Measurements from ENCODE around the gene CACNA1A. TPM values are rescaled to one million over a fixed set of nuclear protein-coding genes. Genes with fewer than 3 reads are reported as not detected.

CACNA1A gene
- total and polyA plus RNA-seq, 2 of the 4 experiments (the other 2 are of a cell fraction): 5.9 to 15.0 TPM

GRCh38 chr19:13373599-13373998 is 132.7 kb downstream of the CACNA1A start:
- Histone ChIP-seq H3K9ac (ENCODE audit: low read depth, low read length) (no peak overlapping the region), H3K18ac (ENCODE audit: low read depth, low read length) (no peak overlapping the region), H3K4ac (ENCODE audit: low read depth, low read length) (no peak overlapping the region), H4K8ac (ENCODE audit: low read depth in 2 of 2, low read length in 2 of 2) (no peak overlapping the region), H3K9me1 (ENCODE audit: insufficient read depth, low read length) (no peaks in the 10 kb centered on the region; the same call in 1 of the 2 replicates), H3K4me3 (ENCODE audit: insufficient read depth, low read depth, low read length) (no peak overlapping the region), H2AK9ac (replicated peaks; ENCODE audit: low read depth, low read length, poor library complexity) (no peak overlapping the region), H3K23ac (ENCODE audit: low read depth, low read length) (no peak overlapping the region), H2BK20ac (ENCODE audit: low read depth, low read length) (no peak overlapping the region), H2AK5ac (ENCODE audit: low read depth, low read length) (no peak overlapping the region), H4K20me1 (ENCODE audit: insufficient read depth, low read length) (no peaks in the 10 kb centered on the region), H3K79me1 (ENCODE audit: low read depth in 1 of 2, low read length in 2 of 2) (no peaks in the 10 kb centered on the region), H3K4me1 (ENCODE audit: control insufficient read depth, insufficient read depth, low read length) (no peaks in the 10 kb centered on the region), H3K27ac (ENCODE audit: insufficient read depth, low read length) (no peak overlapping the region), H3K36me3 (ENCODE audit: control insufficient read depth, insufficient read depth, low read length) (no peaks in the 10 kb centered on the region; the same call in 1 of the 2 replicates), H2AFZ (replicated peaks; ENCODE audit: low read length, poor library complexity) (no peak overlapping the region), H2BK15ac (ENCODE audit: low read depth, low read length) (no peak overlapping the region), H3K56ac (ENCODE audit: extremely low read depth, insufficient read depth, low read length) (no peak overlapping the region), H4K5ac (ENCODE audit: low read depth, low read length) (no peak overlapping the region), H3K27me3 (ENCODE audit: control insufficient read depth, insufficient read depth, low read length) (no peaks in the 10 kb centered on the region), H3K9me3 (ENCODE audit: control insufficient read depth, insufficient read depth, low read length) (peaks cover 4% of the 10 kb centered on the region; the same call in 1 of the 2 replicates), H2BK120ac (ENCODE audit: low read depth, low read length) (no peak overlapping the region), H3K4me2 (ENCODE audit: low read depth, low read length) (no peak overlapping the region), H2BK5ac (ENCODE audit: low read depth, low read length, poor library complexity, severe bottlenecking) (no peak overlapping the region), H4K91ac (ENCODE audit: insufficient read depth, low read depth, low read length) (no peak overlapping the region), H3K14ac (replicated peaks; ENCODE audit: low read depth, low read length) (no peak overlapping the region)
- no CpG with 5 or more reads among the region's 3 CpGs for WGBS, 2 experiments (ENCODE audit: extremely low coverage in 2 of 2, insufficient read length in 1 of 2)
- CTCF ChIA-PET: no interaction called here
- POLR2A ChIA-PET (ENCODE audit: unreplicated experiment): no interaction called here
- BruUV-seq (replicated peaks): no TSS peak
- TF ChIP-seq BHLHE40 (IDR thresholded peaks at IDR 0.05; ENCODE audit: low read depth, low read length) (no peak), RCOR1 (IDR thresholded peaks at IDR 0.05; ENCODE audit: insufficient replicate concordance, low read length) (no peak), SMC3 (IDR thresholded peaks at IDR 0.05; ENCODE audit: low read depth, low read length) (no peak), ELK1 (IDR thresholded peaks at IDR 0.05; ENCODE audit: borderline replicate concordance, low read depth, low read length) (no peak), USF2 (IDR thresholded peaks at IDR 0.05; ENCODE audit: low read depth, low read length) (no peak), FOS (IDR thresholded peaks at IDR 0.05; ENCODE audit: low read depth, low read length) (no peak), MAFK (IDR thresholded peaks at IDR 0.05; ENCODE audit: low read depth, low read length) (no peak), CHD1 (IDR thresholded peaks at IDR 0.05; ENCODE audit: low read depth, low read length) (no peak), RFX5 (IDR thresholded peaks at IDR 0.05; ENCODE audit: low read depth, low read length) (no peak), RAD21 (IDR thresholded peaks at IDR 0.05; ENCODE audit: low read length) (no peak), CTCF (conservative IDR thresholded peaks at IDR 0.05; ENCODE audit: low read depth, low read length) (no peak), NFE2L2 (IDR thresholded peaks at IDR 0.05; ENCODE audit: low read depth, low read length) (no peak), MAZ (IDR thresholded peaks at IDR 0.05; ENCODE audit: borderline replicate concordance, low read depth, low read length) (no peak), MXI1 (IDR thresholded peaks at IDR 0.05; ENCODE audit: borderline replicate concordance, low read depth, low read length) (no peak)
- intact Hi-C loops (cut with micrococcal nuclease) (no loop called here), dilution Hi-C loops (cut with HindIII; ENCODE audit: low sequenced_read_pairs, unreplicated experiment) (no loop called here), in situ Hi-C loops (cut with MboI; ENCODE audit: low sequenced_read_pairs) (no loop called here)
- ATAC-seq (ENCODE audit: low read depth) (no peak), DNase-seq (no peak)

Measured in IMR-90 (cell line).